CD8-positive, alpha-beta memory T cell (primary cell): Measurements from ENCODE around the gene ACYP1. TPM values are rescaled to one million over a fixed set of nuclear protein-coding genes. Genes with fewer than 3 reads are reported as not detected.
A peak's percentile ranks its signal among the peaks of the same experiment; 100 is the strongest.

Source experiments
- CTCF ChIA-PET: fragments of 350-600 bp; sonication (Branson Sonifier 250); formaldehyde crosslinking; loops from one replicate; lab custom pipeline; 2021; ENCODE audit warnings: antibody characterized with exemption; lab: Charles Lee
- POLR2A ChIA-PET: fragments of 350-600 bp; sonication (Branson Sonifier 250); formaldehyde crosslinking; loops from one replicate; lab custom pipeline; 2021; ENCODE audit warnings: antibody characterized with exemption; lab: Charles Lee
- DNase-seq, 5 donors: peaks; one replicate each; pipeline versions ENCODE4 v3.0.0 to v3.0.0-alpha.2; 2020 to 2022; ENCODE audit warnings: mixed read lengths in 1 of 5
- H3K27ac ChIP-seq: one replicate; pipeline ENCODE4 v1.7.0; 2013; ENCODE audit warnings: low read depth, mild to moderate bottlenecking, low read length, moderate library complexity
- H3K27me3 ChIP-seq: 2 replicates; pipeline ENCODE4 v1.7.0; 2013; ENCODE audit warnings: low read length, mild to moderate bottlenecking; ENCODE audit not compliant: insufficient read depth, poor library complexity, severe bottlenecking
- H3K36me3 ChIP-seq: 2 replicates; pipeline ENCODE4 v1.7.0; 2013; ENCODE audit warnings: mild to moderate bottlenecking, low read length, moderate library complexity; ENCODE audit not compliant: insufficient read depth
- H3K4me1 ChIP-seq: 2 replicates; pipeline ENCODE4 v1.7.0; 2013; ENCODE audit warnings: mild to moderate bottlenecking, low read length, moderate library complexity; ENCODE audit not compliant: insufficient read depth
- H3K4me3 ChIP-seq: 2 replicates; pipeline ENCODE4 v1.7.0; 2013; ENCODE audit warnings: mild to moderate bottlenecking, low read length
- H3K9me3 ChIP-seq: 2 replicates; pipeline ENCODE4 v1.7.0; 2013; ENCODE audit warnings: mild to moderate bottlenecking, low read length
- H3K27ac Mint-ChIP-seq, 8 donors: one replicate each; pipeline ENCODE4 v1.8.0; 2020 to 2021; ENCODE audit warnings: mixed read lengths in 8 of 8, mild to moderate bottlenecking in 6 of 8, inconsistent platforms in 3 of 8, moderate library complexity in 3 of 8
- H3K27me3 Mint-ChIP-seq, 2 donors: one replicate each; pipeline ENCODE4 v1.8.0; 2020 to 2021; ENCODE audit warnings: mixed read lengths in 2 of 2, mild to moderate bottlenecking in 1 of 2, moderate library complexity in 1 of 2
- H3K36me3 Mint-ChIP-seq, 3 donors: one replicate each; pipeline ENCODE4 v1.8.0; 2020 to 2021; ENCODE audit warnings: mixed read lengths in 3 of 3, inconsistent platforms in 1 of 3, mild to moderate bottlenecking in 1 of 3
- H3K4me1 Mint-ChIP-seq, 3 donors: one replicate each; pipeline ENCODE4 v1.8.0; 2020 to 2021; ENCODE audit warnings: mixed read lengths in 3 of 3, inconsistent platforms in 1 of 3, mild to moderate bottlenecking in 1 of 3
- H3K4me3 Mint-ChIP-seq, 7 donors: one replicate each; pipeline ENCODE4 v1.8.0; 2020 to 2021; ENCODE audit warnings: mixed read lengths in 7 of 7, mild to moderate bottlenecking in 6 of 7, moderate library complexity in 4 of 7, inconsistent platforms in 2 of 7
- H3K9me3 Mint-ChIP-seq, 5 donors: one replicate each; pipeline ENCODE4 v1.8.0; 2020 to 2022; ENCODE audit warnings: mixed read lengths in 5 of 5, mild to moderate bottlenecking in 3 of 5, moderate library complexity in 2 of 5, inconsistent platforms in 1 of 5
- polyA plus RNA-seq: library from polyadenylated mRNA; unstranded; fragments of 300-500 nt; fragmentation: Illumina TruSeq; gene quantifications from one replicate; pipeline ENCODE4 v1.2.3, GENCODE V29; 2021
- total RNA-seq, 2 experiments: library from RNA; stranded (reverse); gene quantifications; one replicate each; pipeline ENCODE4 v1.2.3, GENCODE V29; 2021

ACYP1 gene
- total RNA-seq (10 to 100 TPM; 37.4 to 39.2 TPM), polyA plus RNA-seq (20.1 TPM)

DNA sequence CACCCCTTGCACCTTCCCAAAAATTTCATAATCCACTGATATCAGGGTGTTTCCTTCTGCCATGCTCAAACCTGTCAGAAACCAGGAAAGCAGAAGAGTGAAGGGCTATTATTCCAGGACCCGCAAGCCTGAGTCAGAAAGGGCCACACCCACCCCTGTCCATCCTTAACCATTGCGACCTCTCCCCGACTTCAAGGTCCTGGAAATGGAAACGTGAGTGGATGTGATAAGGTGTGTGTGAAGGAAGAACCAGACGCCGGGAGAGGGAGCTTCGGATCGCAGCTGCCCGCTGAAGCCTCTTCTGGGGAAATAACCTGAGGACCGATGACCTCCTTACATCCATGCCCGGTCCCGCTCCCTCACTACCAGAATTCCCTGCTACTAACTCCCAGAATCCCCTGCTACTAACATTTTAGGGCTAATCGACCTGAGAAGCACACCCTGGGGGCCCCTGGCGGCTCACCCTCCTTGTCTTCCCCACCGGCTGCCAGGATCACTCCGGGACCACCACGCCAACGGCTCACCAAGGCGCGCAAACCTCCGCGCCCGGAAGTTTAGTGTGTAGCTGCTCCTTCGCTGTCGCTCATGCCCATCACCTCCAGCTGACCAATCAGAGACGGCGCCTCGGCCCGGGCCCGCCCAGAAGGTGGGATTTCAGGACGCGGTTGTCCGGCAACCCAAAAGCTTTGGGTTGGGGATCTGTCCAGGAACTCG, at the start of gene ACYP1:
ACYP1 (minus strand) TSS at position 534 of the 714 bp plus-strand sequence; CDS start at position 63, 471 bp downstream.
- Histone ChIP-seq H3K4me1 (peaks cover 9% of the 10 kb centered on the region), H3K9me3 (no peaks in the 10 kb centered on the region), H3K27me3 (no peaks in the 10 kb centered on the region), H3K27ac (peak within 1 kb of the TSS; percentile 70), H3K36me3 (no peaks in the 10 kb centered on the region), H3K4me3 (peak within 1 kb of the TSS; percentile 88)
- Mint-ChIP-seq H3K36me3 (peaks cover 0 to 22% (median 2%) of the 10 kb centered on the region in 3 donors), H3K27me3 (no peaks in the 10 kb centered on the region), H3K4me3 (peak within 1 kb of the TSS; percentile 99 to 100 (median 100)), H3K9me3 (peaks cover 0 to 2% (median 0%) of the 10 kb centered on the region in 5 donors), H3K27ac (peak within 1 kb of the TSS; percentile 82 to 98 (median 97)), H3K4me1 (peaks cover 27 to 46% (median 31%) of the 10 kb centered on the region in 3 donors)
- ChIA-PET POLR2A (interaction anchor here (0.9 to 1.5 kb wide), 7 partner anchors 14 to 226 kb away, joined by 3 to 12 read pairs (median 3); partner anchors contain the start of genes EIF2B2, MLH3 and NEK9), CTCF (interaction anchor here (0.9 to 1.5 kb wide), 6 partner anchors 15 to 146 kb away, joined by 3 to 6 read pairs (median 3); partner anchors contain the start of gene EIF2B2)
- peak; percentile 83 to 93 (median 87) for DNase-seq

DNA sequence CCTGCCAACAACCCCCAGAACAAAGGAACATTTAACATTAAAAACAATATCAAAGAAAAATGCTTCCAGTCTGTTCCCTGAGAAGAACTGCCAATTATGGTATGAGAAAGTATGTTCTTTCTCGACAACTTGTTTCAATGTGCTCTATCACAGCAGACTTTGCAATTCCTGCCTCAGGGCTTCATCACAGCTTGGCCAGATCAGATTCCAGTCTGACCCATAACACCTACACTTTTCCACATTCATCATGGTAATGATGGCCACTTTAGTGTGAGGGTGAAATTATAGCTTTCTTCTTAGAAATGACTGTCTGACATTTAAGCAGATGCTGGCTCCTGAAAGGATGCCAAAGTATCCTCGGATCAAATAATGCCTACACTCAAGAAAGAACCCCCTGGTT, 46.1 kb upstream of the ACYP1 start:
- ChIA-PET POLR2A (interaction anchor here (0.6 kb wide), 1 partner anchor 1343 kb away, joined by 3 read pairs; no protein-coding TSS in a partner anchor), CTCF (no interaction called here)
- H3K4me1 Mint-ChIP-seq: peaks cover 14 to 21% (median 14%) of the 10 kb centered on the region in 3 donors
- peaks cover 11 to 88% (median 54%) of the 10 kb centered on the region in 3 donors for H3K36me3 Mint-ChIP-seq
- H3K27ac Mint-ChIP-seq: peak overlapping the region in 2 of 8 donors; percentile 13 to 54
- peaks cover 58% of the 10 kb centered on the region for H3K36me3 ChIP-seq
- no peak overlapping the region for H3K27ac ChIP-seq
- H3K27me3 ChIP-seq: no peaks in the 10 kb centered on the region
- no peaks in the 10 kb centered on the region for H3K9me3 ChIP-seq
- H3K27me3 Mint-ChIP-seq: no peaks in the 10 kb centered on the region
- DNase-seq: no peak
- peaks cover 5% of the 10 kb centered on the region for H3K4me1 ChIP-seq
- no peak overlapping the region for H3K4me3 ChIP-seq
- H3K9me3 Mint-ChIP-seq: no peaks in the 10 kb centered on the region
- no peak overlapping the region for H3K4me3 Mint-ChIP-seq

DNA sequence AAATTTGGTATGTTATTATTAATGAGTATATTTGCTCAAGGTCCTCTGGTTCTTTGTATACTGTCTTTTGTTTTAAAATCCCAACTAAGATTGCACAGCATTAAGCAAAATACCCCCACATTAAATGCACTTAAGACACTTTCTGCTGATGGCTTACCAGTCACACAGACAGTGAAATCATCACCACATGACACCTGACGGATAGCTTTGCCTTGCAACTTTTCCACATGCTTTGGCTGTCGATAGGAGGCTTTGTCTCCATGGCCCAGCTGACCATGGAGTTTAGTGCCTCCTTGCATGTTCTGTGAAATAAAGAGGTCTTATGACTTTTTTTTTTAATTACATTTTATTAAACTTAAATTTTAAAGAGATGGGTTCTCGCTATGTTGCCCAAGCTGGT, 43.4 kb upstream of the ACYP1 start:
- no peaks in the 10 kb centered on the region for H3K9me3 Mint-ChIP-seq
- H3K36me3 Mint-ChIP-seq: peaks cover 8 to 82% (median 49%) of the 10 kb centered on the region in 3 donors
- Histone ChIP-seq H3K9me3 (no peaks in the 10 kb centered on the region), H3K36me3 (peaks cover 43% of the 10 kb centered on the region), H3K27ac (no peak overlapping the region), H3K4me1 (no peaks in the 10 kb centered on the region), H3K27me3 (no peaks in the 10 kb centered on the region), H3K4me3 (no peak overlapping the region)
- no peak for DNase-seq
- peaks cover 0 to 8% (median 3%) of the 10 kb centered on the region in 3 donors for H3K4me1 Mint-ChIP-seq
- H3K27ac Mint-ChIP-seq: peak overlapping the region in 1 of 8 donors; percentile 2
- H3K27me3 Mint-ChIP-seq: no peaks in the 10 kb centered on the region
- no peak overlapping the region for H3K4me3 Mint-ChIP-seq
- CTCF ChIA-PET: no interaction called here
- POLR2A ChIA-PET: interaction anchor here (0.6 kb wide), 1 partner anchor 553 kb away, joined by 10 read pairs; the partner anchor contains the start of gene ERG28

DNA sequence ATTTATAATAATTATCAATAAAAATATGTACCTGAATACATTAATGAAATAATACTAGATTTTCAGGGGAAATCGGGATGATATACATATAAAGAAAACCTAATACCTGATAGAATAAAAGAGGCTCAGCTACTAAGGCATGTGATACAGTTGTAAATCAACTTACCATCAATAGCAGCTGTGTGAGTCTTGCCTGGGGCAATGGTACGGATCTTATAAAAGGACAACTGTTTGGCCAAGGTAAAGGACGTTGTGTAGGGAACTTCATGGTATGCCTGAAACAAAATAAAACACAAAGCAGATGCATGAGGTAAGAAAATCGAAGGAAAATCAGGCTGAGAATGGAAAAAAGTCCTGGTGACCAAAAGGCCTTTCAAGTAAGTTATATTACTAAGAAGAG, 37.7 kb upstream of the ACYP1 start:
- no peak overlapping the region for H3K4me3 ChIP-seq
- POLR2A ChIA-PET: no interaction called here
- no peaks in the 10 kb centered on the region for H3K9me3 ChIP-seq
- Mint-ChIP-seq H3K4me1 (peaks cover 0 to 5% (median 0%) of the 10 kb centered on the region in 3 donors), H3K36me3 (peaks cover 18 to 81% (median 35%) of the 10 kb centered on the region in 3 donors), H3K27ac (no peak overlapping the region), H3K4me3 (no peak overlapping the region), H3K9me3 (no peaks in the 10 kb centered on the region), H3K27me3 (peaks cover 0 to 1% of the 10 kb centered on the region in 2 donors)
- peaks cover 32% of the 10 kb centered on the region for H3K36me3 ChIP-seq
- no peak overlapping the region for H3K27ac ChIP-seq
- H3K27me3 ChIP-seq: no peaks in the 10 kb centered on the region
- no peak for DNase-seq
- CTCF ChIA-PET: no interaction called here
- H3K4me1 ChIP-seq: no peaks in the 10 kb centered on the region

DNA sequence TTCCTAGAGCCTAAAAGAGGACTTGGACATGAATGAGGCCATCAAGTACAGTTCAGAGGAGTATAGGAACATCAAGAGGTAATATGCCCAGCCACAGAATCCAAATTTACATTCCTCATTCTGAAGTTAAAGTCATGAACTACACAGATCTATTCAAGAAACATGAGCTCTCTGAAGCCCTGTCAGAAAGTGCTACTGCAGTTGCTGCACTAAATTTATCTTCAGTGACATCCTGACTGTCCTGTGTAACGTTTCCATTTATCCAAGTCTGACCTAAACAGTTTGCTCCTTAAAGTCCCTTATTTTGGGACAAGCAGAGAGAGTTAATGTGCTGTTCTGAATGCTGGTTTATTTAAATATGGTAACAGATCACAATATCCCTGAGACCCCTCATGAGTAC, 34.9 kb upstream of the ACYP1 start:
- Histone ChIP-seq H3K36me3 (peaks cover 39% of the 10 kb centered on the region), H3K27me3 (no peaks in the 10 kb centered on the region), H3K9me3 (no peaks in the 10 kb centered on the region), H3K4me1 (no peaks in the 10 kb centered on the region), H3K27ac (no peak overlapping the region), H3K4me3 (no peak overlapping the region)
- Mint-ChIP-seq H3K27me3 (peaks cover 0 to 1% of the 10 kb centered on the region in 2 donors), H3K36me3 (peaks cover 21 to 87% (median 32%) of the 10 kb centered on the region in 3 donors), H3K4me3 (no peak overlapping the region), H3K4me1 (peaks cover 0 to 5% (median 0%) of the 10 kb centered on the region in 3 donors), H3K27ac (peak overlapping the region in 2 of 8 donors; percentile 3 to 59), H3K9me3 (no peaks in the 10 kb centered on the region)
- ChIA-PET CTCF (interaction anchor here (0.7 to 1.4 kb wide), 4 partner anchors 10 to 43 kb away, joined by 3 to 5 read pairs (median 4); no protein-coding TSS in a partner anchor), POLR2A (no interaction called here)
- no peak for DNase-seq

DNA sequence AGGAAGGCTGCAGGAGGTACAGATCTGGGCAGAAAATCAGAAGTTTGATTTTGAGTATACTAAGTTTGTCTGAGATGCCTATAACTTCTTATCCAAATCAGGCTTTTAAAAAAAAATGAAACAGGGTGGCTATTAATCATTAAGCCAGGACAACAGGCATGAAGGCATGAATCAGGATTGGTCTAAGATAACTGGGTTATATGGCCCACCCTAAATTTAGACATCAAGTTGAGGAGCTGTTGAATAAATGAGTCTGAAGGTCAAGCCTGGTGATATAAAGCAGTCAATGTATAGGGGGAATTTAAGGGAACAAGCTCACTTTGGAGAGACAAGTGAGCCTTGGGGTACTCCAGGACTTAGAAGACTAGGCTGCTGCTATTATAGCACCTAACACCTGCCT, 34.4 kb upstream of the ACYP1 start:
- CTCF ChIA-PET: interaction anchor here (0.7 to 1.1 kb wide), 3 partner anchors 10 to 42 kb away, joined by 3 to 5 read pairs (median 3); no protein-coding TSS in a partner anchor
- Mint-ChIP-seq H3K36me3 (peaks cover 21 to 84% (median 29%) of the 10 kb centered on the region in 3 donors), H3K27ac (peak overlapping the region in 5 of 8 donors; percentile 3 to 75 (median 36)), H3K27me3 (peaks cover 0 to 1% of the 10 kb centered on the region in 2 donors), H3K9me3 (no peaks in the 10 kb centered on the region), H3K4me3 (no peak overlapping the region), H3K4me1 (peaks cover 0 to 5% (median 0%) of the 10 kb centered on the region in 3 donors)
- POLR2A ChIA-PET: no interaction called here
- Histone ChIP-seq H3K4me3 (no peak overlapping the region), H3K36me3 (peaks cover 39% of the 10 kb centered on the region), H3K27me3 (no peaks in the 10 kb centered on the region), H3K4me1 (no peaks in the 10 kb centered on the region), H3K27ac (no peak overlapping the region), H3K9me3 (no peaks in the 10 kb centered on the region)
- DNase-seq: no peak

DNA sequence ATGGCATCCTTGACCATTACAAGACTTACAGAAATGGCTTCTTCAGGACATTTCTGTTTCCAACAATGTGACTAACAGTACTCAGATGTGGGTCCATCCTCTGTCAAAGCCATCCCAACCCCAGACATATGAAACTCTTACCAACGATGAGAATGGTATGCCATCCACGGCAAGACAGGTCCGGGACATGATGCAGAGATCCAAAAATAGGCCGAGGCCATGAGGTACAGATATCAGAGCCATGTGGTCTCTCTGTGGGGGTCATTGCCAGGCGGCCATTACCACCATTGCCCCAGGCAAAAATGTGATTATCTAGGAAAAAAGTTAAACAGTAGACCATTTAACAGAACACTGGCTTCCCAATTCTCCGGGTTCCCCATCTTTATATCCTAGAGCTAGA, 33.1 kb upstream of the ACYP1 start:
- no peak overlapping the region for H3K27ac Mint-ChIP-seq
- no peak for DNase-seq
- Histone ChIP-seq H3K9me3 (no peaks in the 10 kb centered on the region), H3K4me3 (no peak overlapping the region), H3K36me3 (peaks cover 39% of the 10 kb centered on the region), H3K27ac (no peak overlapping the region), H3K27me3 (no peaks in the 10 kb centered on the region), H3K4me1 (no peaks in the 10 kb centered on the region)
- H3K4me3 Mint-ChIP-seq: no peak overlapping the region
- ChIA-PET POLR2A (no interaction called here), CTCF (no interaction called here)
- peaks cover 0 to 5% (median 0%) of the 10 kb centered on the region in 3 donors for H3K4me1 Mint-ChIP-seq
- peaks cover 21 to 87% (median 26%) of the 10 kb centered on the region in 3 donors for H3K36me3 Mint-ChIP-seq
- peaks cover 0 to 1% of the 10 kb centered on the region in 2 donors for H3K27me3 Mint-ChIP-seq
- H3K9me3 Mint-ChIP-seq: no peaks in the 10 kb centered on the region

DNA sequence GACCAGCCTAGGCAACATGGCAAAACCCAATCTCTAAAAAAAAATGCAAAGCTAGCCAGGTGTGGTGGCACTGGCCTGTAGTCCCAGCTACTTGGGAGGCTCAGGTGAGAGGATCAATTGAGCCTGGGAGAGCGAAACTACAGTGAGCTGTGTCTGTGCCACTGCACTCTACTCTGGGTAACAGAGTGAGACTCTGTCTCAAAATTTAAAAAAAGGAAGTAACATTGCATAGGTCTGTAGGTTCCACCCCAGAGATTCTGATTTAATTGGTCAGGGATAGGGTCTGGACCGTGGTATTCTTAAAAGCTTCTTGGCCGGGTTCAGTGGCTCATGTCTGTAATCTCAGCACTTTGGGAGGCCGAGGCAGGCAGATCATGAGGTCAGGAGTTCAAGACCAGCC, 31.9 kb upstream of the ACYP1 start:
- H3K4me1 Mint-ChIP-seq: peaks cover 0 to 5% (median 0%) of the 10 kb centered on the region in 3 donors
- Histone ChIP-seq H3K4me3 (no peak overlapping the region), H3K27me3 (no peaks in the 10 kb centered on the region), H3K36me3 (peaks cover 43% of the 10 kb centered on the region), H3K9me3 (no peaks in the 10 kb centered on the region), H3K4me1 (no peaks in the 10 kb centered on the region), H3K27ac (no peak overlapping the region)
- H3K9me3 Mint-ChIP-seq: no peaks in the 10 kb centered on the region
- POLR2A ChIA-PET: no interaction called here
- peaks cover 21 to 87% (median 24%) of the 10 kb centered on the region in 3 donors for H3K36me3 Mint-ChIP-seq
- H3K27ac Mint-ChIP-seq: no peak overlapping the region
- CTCF ChIA-PET: interaction anchor here (1.3 kb wide), 1 partner anchor 150 kb away, joined by 3 read pairs; no protein-coding TSS in a partner anchor
- no peak for DNase-seq
- peaks cover 0 to 1% of the 10 kb centered on the region in 2 donors for H3K27me3 Mint-ChIP-seq
- no peak overlapping the region for H3K4me3 Mint-ChIP-seq
